WTC11 (cell line): ENCODE measurements around the gene PIGQ.

Source experiments
- CREM ChIP-seq: sonication (generic); formaldehyde crosslinking; IDR thresholded peaks from 2 replicates; pipeline ENCODE4 v1.8.1; 2022; ENCODE audit warnings: mild to moderate bottlenecking, missing genetic modification reagents, moderate library complexity
- ESRRA ChIP-seq: sonication (generic); formaldehyde crosslinking; IDR thresholded peaks from 2 replicates; pipeline ENCODE4 v1.8.1; 2022; ENCODE audit warnings: mild to moderate bottlenecking, missing genetic modification reagents, borderline replicate concordance
- ETV6 ChIP-seq: sonication (generic); formaldehyde crosslinking; IDR thresholded peaks from 2 replicates; pipeline ENCODE4 v1.8.1; 2022; ENCODE audit warnings: mild to moderate bottlenecking, missing genetic modification reagents
- NFE2L1 ChIP-seq: sonication (generic); formaldehyde crosslinking; IDR thresholded peaks from 2 replicates; pipeline ENCODE4 v1.8.1; 2023; ENCODE audit warnings: missing genetic modification reagents
- SP1 ChIP-seq: sonication (generic); formaldehyde crosslinking; conservative IDR thresholded peaks from 2 replicates; pipeline ENCODE4 v1.8.1; 2022; ENCODE audit warnings: missing genetic modification reagents
- ZNF121 ChIP-seq: sonication (generic); formaldehyde crosslinking; IDR thresholded peaks from 2 replicates; pipeline ENCODE4 v1.8.0; 2023; ENCODE audit warnings: missing genetic modification reagents
- TF ChIP-seq, protein P1 (sequence below): fragments of 200-600 bp; IDR thresholded peaks from 2 replicates; pipeline ENCODE4 v1.8.0; 2022; ENCODE audit warnings: antibody characterized with exemption
- TF ChIP-seq, protein P2 (sequence below): sonication (generic); formaldehyde crosslinking; IDR thresholded peaks from 2 replicates; pipeline ENCODE4 v1.8.1; 2022; ENCODE audit warnings: low read depth, missing genetic modification reagents, borderline replicate concordance
- TF ChIP-seq, protein P3 (sequence below): sonication (generic); formaldehyde crosslinking; conservative IDR thresholded peaks from 2 replicates; pipeline ENCODE4 v1.8.1; 2022; ENCODE audit warnings: mild to moderate bottlenecking, missing genetic modification reagents
- TF ChIP-seq, protein P4 (sequence below): sonication (generic); formaldehyde crosslinking; IDR thresholded peaks from 2 replicates; pipeline ENCODE4 v1.8.0; 2022; ENCODE audit warnings: mild to moderate bottlenecking, missing genetic modification reagents
- TF ChIP-seq, protein P5 (sequence below): sonication (generic); formaldehyde crosslinking; IDR thresholded peaks from 2 replicates; pipeline ENCODE4 v1.8.0; 2022; ENCODE audit warnings: mild to moderate bottlenecking, missing genetic modification reagents
- TF ChIP-seq, protein P6 (sequence below): fragments of 250-450 bp; sonication (Bioruptor Pico); IDR thresholded peaks from 2 replicates; pipeline ENCODE4 v1.9.0; 2021; ENCODE audit warnings: moderate library complexity, mild to moderate bottlenecking, inconsistent platforms, borderline replicate concordance

DNA sequence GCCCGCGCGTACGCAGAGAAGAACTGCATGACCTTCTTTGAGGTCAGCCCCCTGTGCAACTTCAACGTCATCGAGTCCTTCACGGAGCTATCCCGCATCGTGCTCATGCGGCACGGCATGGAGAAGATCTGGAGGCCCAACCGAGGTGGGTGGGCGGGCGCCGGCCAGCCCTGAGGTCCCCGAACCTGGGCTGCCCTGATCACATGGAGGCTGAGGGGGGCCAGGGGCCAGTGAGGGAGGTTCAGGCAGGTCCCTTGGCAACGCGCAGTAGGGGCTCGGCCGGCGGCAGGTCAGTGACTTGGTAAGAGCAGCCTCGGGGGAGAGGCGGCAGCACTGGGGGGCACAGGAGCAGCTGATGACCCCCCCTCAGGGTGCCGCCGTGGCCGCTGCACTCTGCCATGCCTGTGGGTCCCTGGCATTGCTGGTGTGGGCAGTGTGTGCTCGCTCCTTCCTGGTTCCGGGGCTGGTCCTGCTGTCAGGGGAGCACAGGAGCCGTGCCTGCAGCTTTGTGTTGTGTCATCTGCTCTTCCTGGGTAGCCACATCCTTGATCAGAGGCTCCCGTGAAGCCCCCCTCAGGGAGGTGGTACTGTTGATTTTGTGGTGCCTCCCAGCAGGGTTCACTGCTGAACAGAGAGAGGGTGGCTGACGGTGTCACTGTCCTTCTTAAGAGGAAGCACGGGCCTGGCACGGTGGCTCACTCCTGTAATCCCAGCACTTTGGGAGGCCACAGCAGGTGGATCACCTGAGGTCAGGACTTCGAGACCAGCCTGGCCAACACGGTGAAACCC, 56.4 kb downstream of the PIGQ start:
- TF ChIP-seq, protein P1, sequence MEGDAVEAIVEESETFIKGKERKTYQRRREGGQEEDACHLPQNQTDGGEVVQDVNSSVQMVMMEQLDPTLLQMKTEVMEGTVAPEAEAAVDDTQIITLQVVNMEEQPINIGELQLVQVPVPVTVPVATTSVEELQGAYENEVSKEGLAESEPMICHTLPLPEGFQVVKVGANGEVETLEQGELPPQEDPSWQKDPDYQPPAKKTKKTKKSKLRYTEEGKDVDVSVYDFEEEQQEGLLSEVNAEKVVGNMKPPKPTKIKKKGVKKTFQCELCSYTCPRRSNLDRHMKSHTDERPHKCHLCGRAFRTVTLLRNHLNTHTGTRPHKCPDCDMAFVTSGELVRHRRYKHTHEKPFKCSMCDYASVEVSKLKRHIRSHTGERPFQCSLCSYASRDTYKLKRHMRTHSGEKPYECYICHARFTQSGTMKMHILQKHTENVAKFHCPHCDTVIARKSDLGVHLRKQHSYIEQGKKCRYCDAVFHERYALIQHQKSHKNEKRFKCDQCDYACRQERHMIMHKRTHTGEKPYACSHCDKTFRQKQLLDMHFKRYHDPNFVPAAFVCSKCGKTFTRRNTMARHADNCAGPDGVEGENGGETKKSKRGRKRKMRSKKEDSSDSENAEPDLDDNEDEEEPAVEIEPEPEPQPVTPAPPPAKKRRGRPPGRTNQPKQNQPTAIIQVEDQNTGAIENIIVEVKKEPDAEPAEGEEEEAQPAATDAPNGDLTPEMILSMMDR: no peak
- TF ChIP-seq, protein P2, sequence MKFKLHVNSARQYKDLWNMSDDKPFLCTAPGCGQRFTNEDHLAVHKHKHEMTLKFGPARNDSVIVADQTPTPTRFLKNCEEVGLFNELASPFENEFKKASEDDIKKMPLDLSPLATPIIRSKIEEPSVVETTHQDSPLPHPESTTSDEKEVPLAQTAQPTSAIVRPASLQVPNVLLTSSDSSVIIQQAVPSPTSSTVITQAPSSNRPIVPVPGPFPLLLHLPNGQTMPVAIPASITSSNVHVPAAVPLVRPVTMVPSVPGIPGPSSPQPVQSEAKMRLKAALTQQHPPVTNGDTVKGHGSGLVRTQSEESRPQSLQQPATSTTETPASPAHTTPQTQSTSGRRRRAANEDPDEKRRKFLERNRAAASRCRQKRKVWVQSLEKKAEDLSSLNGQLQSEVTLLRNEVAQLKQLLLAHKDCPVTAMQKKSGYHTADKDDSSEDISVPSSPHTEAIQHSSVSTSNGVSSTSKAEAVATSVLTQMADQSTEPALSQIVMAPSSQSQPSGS (CRISPR knock-in tag): no peak
- TF ChIP-seq ETV6 (CRISPR knock-in tag) (no peak), CREM (CRISPR knock-in tag) (no peak), SP1 (CRISPR knock-in tag) (no peak), ZNF121 (CRISPR knock-in tag) (no peak), NFE2L1 (CRISPR knock-in tag) (no peak), ESRRA (no peak)
- TF ChIP-seq, protein P3, sequence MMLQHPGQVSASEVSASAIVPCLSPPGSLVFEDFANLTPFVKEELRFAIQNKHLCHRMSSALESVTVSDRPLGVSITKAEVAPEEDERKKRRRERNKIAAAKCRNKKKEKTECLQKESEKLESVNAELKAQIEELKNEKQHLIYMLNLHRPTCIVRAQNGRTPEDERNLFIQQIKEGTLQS: no peak
- TF ChIP-seq, protein P4, sequence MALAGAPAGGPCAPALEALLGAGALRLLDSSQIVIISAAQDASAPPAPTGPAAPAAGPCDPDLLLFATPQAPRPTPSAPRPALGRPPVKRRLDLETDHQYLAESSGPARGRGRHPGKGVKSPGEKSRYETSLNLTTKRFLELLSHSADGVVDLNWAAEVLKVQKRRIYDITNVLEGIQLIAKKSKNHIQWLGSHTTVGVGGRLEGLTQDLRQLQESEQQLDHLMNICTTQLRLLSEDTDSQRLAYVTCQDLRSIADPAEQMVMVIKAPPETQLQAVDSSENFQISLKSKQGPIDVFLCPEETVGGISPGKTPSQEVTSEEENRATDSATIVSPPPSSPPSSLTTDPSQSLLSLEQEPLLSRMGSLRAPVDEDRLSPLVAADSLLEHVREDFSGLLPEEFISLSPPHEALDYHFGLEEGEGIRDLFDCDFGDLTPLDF (CRISPR knock-in tag): no peak
- TF ChIP-seq, protein P5, sequence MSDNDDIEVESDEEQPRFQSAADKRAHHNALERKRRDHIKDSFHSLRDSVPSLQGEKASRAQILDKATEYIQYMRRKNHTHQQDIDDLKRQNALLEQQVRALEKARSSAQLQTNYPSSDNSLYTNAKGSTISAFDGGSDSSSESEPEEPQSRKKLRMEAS (CRISPR knock-in tag): no peak
- TF ChIP-seq, protein P6, sequence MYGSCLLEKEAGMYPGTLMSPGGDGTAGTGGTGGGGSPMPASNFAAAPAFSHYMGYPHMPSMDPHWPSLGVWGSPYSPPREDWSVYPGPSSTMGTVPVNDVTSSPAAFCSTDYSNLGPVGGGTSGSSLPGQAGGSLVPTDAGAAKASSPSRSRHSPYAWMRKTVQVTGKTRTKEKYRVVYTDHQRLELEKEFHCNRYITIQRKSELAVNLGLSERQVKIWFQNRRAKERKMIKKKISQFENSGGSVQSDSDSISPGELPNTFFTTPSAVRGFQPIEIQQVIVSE (CRISPR knock-in tag): no peak
